Measurements from ENCODE around the gene ACOX3.
"Not testable (repeated sequence)": the region's sequence is repeated elsewhere in the genome, so short reads cannot be mapped to it uniquely, and the experiment has no call there.

Gene ACOX3

DNA sequence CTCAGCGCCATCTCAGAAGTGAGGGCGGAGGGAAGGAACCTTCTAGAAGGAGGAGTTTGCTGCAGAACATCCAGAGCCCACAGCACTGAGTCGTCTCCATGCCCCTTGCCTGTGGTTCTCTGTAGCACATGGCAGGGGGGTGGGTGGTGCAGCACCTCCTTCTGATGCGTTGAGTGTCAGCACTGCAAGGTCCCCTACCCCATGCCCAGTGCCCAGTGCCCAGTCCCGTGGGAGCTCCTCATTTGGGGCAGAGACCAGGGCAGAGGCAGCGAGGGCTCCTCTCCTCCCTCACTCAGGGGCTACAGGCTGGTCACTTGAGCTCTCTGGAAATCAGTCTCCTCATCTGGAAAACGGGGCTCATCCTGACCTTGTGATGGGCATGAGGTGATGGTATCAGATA is 92.9 kb downstream of the ACOX3 start:
- Histone ChIP-seq H3K9me3 (ENCODE audit: control insufficient read depth, low read length) (no peaks in the 10 kb centered on the region), H3K4me1 (ENCODE audit: control insufficient read depth, insufficient read depth, low read length) (peaks cover 17% of the 10 kb centered on the region), H3K4me3 (ENCODE audit: low read length) (no peak overlapping the region), H3K9ac (ENCODE audit: low read length) (no peak overlapping the region), H3K27me3 (replicated peaks; ENCODE audit: control insufficient read depth, insufficient read depth, low read length) (peaks cover 31% of the 10 kb centered on the region), H3K36me3 (ENCODE audit: control insufficient read depth, insufficient read depth, low read length, severe bottlenecking) (no peaks in the 10 kb centered on the region)
- DNase-seq (ENCODE audit: low read depth): no peak

DNA sequence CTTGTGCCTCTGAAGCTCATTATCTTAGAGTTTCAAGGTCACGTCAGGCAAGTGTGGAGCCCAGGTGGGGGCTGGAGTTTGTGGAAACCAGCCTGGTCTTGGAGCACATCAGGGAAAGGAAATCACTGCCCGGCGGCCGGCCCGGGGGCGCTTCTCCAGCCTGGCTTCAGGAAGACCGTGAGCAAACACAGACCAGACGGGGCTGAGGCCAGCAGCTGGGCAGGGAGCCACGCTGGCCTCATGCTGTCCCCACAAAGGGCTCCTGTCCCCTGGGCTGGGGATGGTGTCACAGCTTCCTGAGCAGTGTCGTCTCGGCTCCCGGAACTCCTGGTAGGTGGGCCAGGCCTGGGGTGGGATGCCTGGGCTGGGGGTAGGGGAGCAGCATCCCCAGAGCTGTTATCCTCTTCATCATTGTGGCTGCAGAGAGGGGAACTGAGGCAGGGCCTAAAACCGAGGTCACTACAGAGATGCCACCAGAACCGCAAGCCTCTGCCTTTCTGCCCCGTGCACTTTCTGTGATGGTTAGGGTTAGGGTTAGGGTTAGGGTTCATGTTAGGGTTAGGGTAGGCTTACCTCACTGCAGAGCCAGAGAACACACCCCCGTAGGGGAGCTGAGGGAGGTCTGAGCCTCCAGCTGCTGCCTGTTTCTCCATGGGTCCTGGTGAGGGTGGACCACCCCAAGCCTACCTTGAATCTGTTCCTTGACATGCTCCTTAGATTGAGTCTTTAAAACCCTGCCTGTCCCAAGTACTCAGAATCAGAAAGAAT is 93.5 kb downstream of the ACOX3 start:
- no peak for DNase-seq (ENCODE audit: low read depth)

DNA sequence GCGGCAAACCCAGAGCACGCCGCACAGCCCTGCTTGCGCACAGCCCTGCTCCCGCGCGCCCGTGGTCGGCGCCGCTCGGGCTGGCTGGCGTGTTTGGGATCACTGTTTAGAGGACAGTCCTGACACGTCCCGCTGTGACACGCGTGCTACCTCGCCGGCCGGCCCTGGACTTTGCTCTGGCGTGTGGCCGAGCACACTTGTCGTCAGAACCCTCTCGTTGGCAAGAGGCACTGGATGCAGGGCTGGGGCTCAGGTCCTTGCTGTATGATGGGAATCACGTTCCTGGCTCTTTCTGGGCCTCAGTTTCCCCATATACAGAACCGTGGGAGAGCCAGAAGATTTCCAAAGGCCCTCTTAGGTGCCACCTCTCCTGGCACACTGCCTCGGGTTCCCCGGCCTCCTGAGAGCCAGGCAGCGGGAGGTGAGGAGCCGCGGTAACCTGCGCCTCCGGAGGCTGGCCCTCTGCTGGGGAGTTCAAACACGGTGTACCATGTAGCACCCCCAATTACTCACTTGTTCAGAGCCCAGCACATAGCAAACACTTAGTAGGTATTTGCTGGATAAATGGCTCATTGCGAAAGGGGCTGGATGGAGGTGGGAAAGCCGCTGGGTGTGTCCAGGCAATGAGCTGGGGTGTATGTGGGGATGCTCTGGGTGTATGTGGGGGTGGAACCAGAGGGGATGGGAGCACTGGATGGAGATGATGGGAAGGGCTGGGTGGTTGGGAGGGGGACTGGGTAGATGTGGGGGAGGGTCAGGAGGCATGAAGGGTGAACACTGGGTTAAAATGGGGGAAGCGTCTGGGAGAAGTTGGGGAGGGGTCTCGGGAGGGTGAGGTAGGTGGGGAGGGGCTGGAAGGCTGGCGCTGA is 94.3 kb downstream of the ACOX3 start:
- no peak overlapping the region for H3K9ac ChIP-seq (ENCODE audit: low read length)
- no peaks in the 10 kb centered on the region for H3K36me3 ChIP-seq (ENCODE audit: control insufficient read depth, insufficient read depth, low read length, severe bottlenecking)
- H3K27me3 ChIP-seq (replicated peaks; ENCODE audit: control insufficient read depth, insufficient read depth, low read length): peaks cover 31% of the 10 kb centered on the region
- DNase-seq (ENCODE audit: low read depth): no peak
- H3K9me3 ChIP-seq (ENCODE audit: control insufficient read depth, low read length): no peaks in the 10 kb centered on the region
- peaks cover 9% of the 10 kb centered on the region for H3K4me1 ChIP-seq (ENCODE audit: control insufficient read depth, insufficient read depth, low read length)
- no peak overlapping the region for H3K4me3 ChIP-seq (ENCODE audit: low read length)

More for the DNA sequence above, 93.5 kb downstream of the ACOX3 start:
- H3K9ac ChIP-seq (ENCODE audit: low read length): no peak overlapping the region
- H3K9me3 ChIP-seq (ENCODE audit: control insufficient read depth, low read length): no peaks in the 10 kb centered on the region
- H3K36me3 ChIP-seq (ENCODE audit: control insufficient read depth, insufficient read depth, low read length, severe bottlenecking): no peaks in the 10 kb centered on the region
- peaks cover 11% of the 10 kb centered on the region for H3K4me1 ChIP-seq (ENCODE audit: control insufficient read depth, insufficient read depth, low read length)
- H3K4me3 ChIP-seq (ENCODE audit: low read length): no peak overlapping the region
- H3K27me3 ChIP-seq (replicated peaks; ENCODE audit: control insufficient read depth, insufficient read depth, low read length): peaks cover 31% of the 10 kb centered on the region

DNA sequence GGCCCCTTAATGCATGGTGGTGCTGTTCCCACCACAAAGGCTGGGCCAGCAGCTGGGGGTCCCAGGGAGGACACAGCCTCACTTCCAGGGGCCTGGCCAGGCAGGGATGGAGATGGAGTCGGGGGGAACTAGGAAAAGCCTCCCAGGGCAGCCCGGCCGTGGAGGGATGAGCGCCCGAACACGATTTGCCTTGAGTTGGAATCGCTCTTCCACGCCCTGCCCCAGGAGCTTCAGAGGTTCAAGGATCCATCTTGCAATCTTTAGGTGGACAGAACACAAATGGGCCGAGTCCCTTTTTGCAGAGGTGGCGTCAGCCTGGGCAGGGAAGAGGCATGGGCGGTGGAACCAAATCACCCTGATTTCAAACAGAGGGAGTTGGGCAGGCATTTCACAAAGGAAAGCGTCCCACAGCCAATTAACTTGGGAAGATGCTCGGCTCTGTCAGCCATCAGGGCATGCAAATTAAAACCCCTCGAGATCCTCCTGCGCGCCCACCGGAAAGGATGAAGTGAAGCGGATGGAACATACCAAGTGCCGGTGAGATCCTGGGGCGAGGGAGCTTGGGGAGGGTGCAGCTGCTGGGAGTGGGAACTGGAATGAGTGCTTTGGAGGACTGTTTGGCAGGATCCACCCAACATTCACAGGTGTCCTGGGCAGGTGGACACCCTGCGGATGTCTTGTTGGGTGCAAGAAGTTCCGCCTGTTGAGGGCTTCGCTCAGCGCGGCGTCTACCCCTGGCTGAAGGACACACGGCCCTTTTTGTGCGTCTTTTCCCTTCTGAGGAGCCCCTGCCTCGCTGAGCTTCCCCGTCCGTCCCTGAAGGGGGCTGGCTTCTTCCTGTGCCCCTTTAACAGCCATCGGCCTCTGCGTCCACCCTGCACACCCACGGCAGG is 95.2 kb downstream of the ACOX3 start:
- Histone ChIP-seq H3K4me1 (ENCODE audit: control insufficient read depth, insufficient read depth, low read length) (peaks cover 14% of the 10 kb centered on the region), H3K4me3 (ENCODE audit: low read length) (no peak overlapping the region), H3K9me3 (ENCODE audit: control insufficient read depth, low read length) (no peaks in the 10 kb centered on the region), H3K36me3 (ENCODE audit: control insufficient read depth, insufficient read depth, low read length, severe bottlenecking) (no peaks in the 10 kb centered on the region), H3K9ac (ENCODE audit: low read length) (no peak overlapping the region), H3K27me3 (replicated peaks; ENCODE audit: control insufficient read depth, insufficient read depth, low read length) (peaks cover 31% of the 10 kb centered on the region)
- no peak for DNase-seq (ENCODE audit: low read depth)

DNA sequence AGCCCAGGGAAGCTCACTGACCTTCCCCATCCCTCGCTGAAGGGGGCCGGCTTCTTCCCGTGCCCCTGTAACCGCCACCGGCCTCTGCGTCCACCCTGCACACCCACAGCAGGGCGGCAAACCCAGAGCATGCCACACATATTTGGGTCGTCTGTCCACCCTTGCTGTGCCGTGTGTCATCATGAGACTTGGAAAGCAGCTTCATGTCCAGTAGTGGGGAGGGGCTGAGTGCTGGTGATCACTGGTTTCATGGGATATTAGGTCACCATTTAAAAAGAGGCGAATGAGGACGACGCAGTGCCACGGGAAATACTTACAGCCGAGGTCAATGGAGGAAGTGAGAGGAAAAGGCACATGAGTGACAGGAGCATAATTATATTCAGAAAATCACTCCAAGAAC is 96.1 kb downstream of the ACOX3 start:
- Histone ChIP-seq H3K4me1 (ENCODE audit: control insufficient read depth, insufficient read depth, low read length) (peaks cover 16% of the 10 kb centered on the region), H3K9me3 (ENCODE audit: control insufficient read depth, low read length) (no peaks in the 10 kb centered on the region), H3K27me3 (replicated peaks; ENCODE audit: control insufficient read depth, insufficient read depth, low read length) (peaks cover 26% of the 10 kb centered on the region), H3K36me3 (ENCODE audit: control insufficient read depth, insufficient read depth, low read length, severe bottlenecking) (no peaks in the 10 kb centered on the region), H3K9ac (ENCODE audit: low read length) (no peak overlapping the region), H3K4me3 (ENCODE audit: low read length) (no peak overlapping the region)
- no peak for DNase-seq (ENCODE audit: low read depth)

- Histone ChIP-seq H3K9ac (ENCODE audit: low read length) (no peak overlapping the region), H3K36me3 (ENCODE audit: control insufficient read depth, insufficient read depth, low read length, severe bottlenecking) (no peaks in the 10 kb centered on the region), H3K4me1 (ENCODE audit: control insufficient read depth, insufficient read depth, low read length) (peaks cover 16% of the 10 kb centered on the region), H3K9me3 (ENCODE audit: control insufficient read depth, low read length) (no peaks in the 10 kb centered on the region), H3K4me3 (ENCODE audit: low read length) (no peak overlapping the region), H3K27me3 (replicated peaks; ENCODE audit: control insufficient read depth, insufficient read depth, low read length) (peaks cover 26% of the 10 kb centered on the region)
- no peak for DNase-seq (ENCODE audit: low read depth)
These were observed 96.6 kb downstream of the ACOX3 start for GRCh38 chr4:8343967-8344331.

GRCh38 chr4:8343262-8343966 is 97.1 kb downstream of the ACOX3 start:
- Histone ChIP-seq H3K27me3 (replicated peaks; ENCODE audit: control insufficient read depth, insufficient read depth, low read length) (peaks cover 26% of the 10 kb centered on the region), H3K4me1 (ENCODE audit: control insufficient read depth, insufficient read depth, low read length) (peaks cover 16% of the 10 kb centered on the region), H3K4me3 (ENCODE audit: low read length) (no peak overlapping the region), H3K36me3 (ENCODE audit: control insufficient read depth, insufficient read depth, low read length, severe bottlenecking) (no peaks in the 10 kb centered on the region), H3K9me3 (ENCODE audit: control insufficient read depth, low read length) (no peaks in the 10 kb centered on the region), H3K9ac (ENCODE audit: low read length) (no peak overlapping the region)
- no peak for DNase-seq (ENCODE audit: low read depth)

GRCh38 chr4:8342651-8343261 is 97.8 kb downstream of the ACOX3 start:
- no peaks in the 10 kb centered on the region for H3K9me3 ChIP-seq (ENCODE audit: control insufficient read depth, low read length)
- no peak for DNase-seq (ENCODE audit: low read depth)
- no peak overlapping the region for H3K4me3 ChIP-seq (ENCODE audit: low read length)

GRCh38 chr4:8341691-8342090 is 98.8 kb downstream of the ACOX3 start:
- Histone ChIP-seq H3K27me3 (replicated peaks; ENCODE audit: control insufficient read depth, insufficient read depth, low read length) (peaks cover 17% of the 10 kb centered on the region), H3K9me3 (ENCODE audit: control insufficient read depth, low read length) (peaks cover 3% of the 10 kb centered on the region), H3K4me3 (ENCODE audit: low read length) (no peak overlapping the region), H3K36me3 (ENCODE audit: control insufficient read depth, insufficient read depth, low read length, severe bottlenecking) (no peaks in the 10 kb centered on the region), H3K9ac (ENCODE audit: low read length) (no peak overlapping the region), H3K4me1 (ENCODE audit: control insufficient read depth, insufficient read depth, low read length) (peaks cover 16% of the 10 kb centered on the region)
- DNase-seq (ENCODE audit: low read depth): no peak

More at GRCh38 chr4:8342651-8343261, 97.8 kb downstream of the ACOX3 start:
- H3K36me3 ChIP-seq (ENCODE audit: control insufficient read depth, insufficient read depth, low read length, severe bottlenecking): no peaks in the 10 kb centered on the region
- no peak overlapping the region for H3K9ac ChIP-seq (ENCODE audit: low read length)
- H3K4me1 ChIP-seq (ENCODE audit: control insufficient read depth, insufficient read depth, low read length): peaks cover 16% of the 10 kb centered on the region
- peaks cover 22% of the 10 kb centered on the region for H3K27me3 ChIP-seq (replicated peaks; ENCODE audit: control insufficient read depth, insufficient read depth, low read length)

DNA sequence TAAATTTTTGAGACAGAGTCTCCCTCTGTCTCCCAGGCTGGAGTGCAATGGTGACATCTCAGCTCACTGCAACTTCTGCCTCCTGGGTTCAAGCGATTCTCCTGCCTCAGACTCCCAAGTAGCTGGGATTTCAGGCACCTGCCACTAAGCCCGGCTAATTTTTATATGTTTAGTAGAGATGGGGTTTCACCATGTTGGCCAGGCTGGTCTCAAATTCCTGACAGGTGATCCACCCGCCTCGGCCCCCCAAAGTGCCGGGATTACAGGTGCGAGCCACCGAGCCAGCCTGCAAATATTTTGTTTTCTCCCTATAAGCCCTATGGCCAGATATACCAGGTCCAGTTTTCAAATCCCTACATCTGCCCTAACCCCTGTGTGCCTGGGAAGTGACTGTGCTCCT is 99.2 kb downstream of the ACOX3 start:
- H3K9me3 ChIP-seq (ENCODE audit: control insufficient read depth, low read length); H3K36me3 ChIP-seq (ENCODE audit: control insufficient read depth, insufficient read depth, low read length, severe bottlenecking); DNase-seq (ENCODE audit: low read depth); H3K4me3 ChIP-seq (ENCODE audit: low read length): not testable (repeated sequence)
- Histone ChIP-seq H3K4me1 (ENCODE audit: control insufficient read depth, insufficient read depth, low read length) (peaks cover 16% of the 10 kb centered on the region), H3K27me3 (replicated peaks; ENCODE audit: control insufficient read depth, insufficient read depth, low read length) (peaks cover 15% of the 10 kb centered on the region), H3K9ac (ENCODE audit: low read length) (peak overlapping the region; percentile 50)

All from adipocyte (in vitro differentiated cells).